Measurements from ENCODE around the gene NHEJ1.

NHEJ1 gene

GRCh38 chr2:219045937-219046550, 114.6 kb downstream of the NHEJ1 start:
- no peak overlapping the region for H4K8ac ChIP-seq (ENCODE audit: low read depth, low read length)
- H3K9ac ChIP-seq (ENCODE audit: low read length), result no peak overlapping the region
- no peak overlapping the region for H4K12ac ChIP-seq (ENCODE audit: low read depth, low read length)
- no peak overlapping the region for H3K18ac ChIP-seq (ENCODE audit: low read length)
- H3K36me3 ChIP-seq (ENCODE audit: control insufficient read depth in 1 of 2, insufficient read depth in 2 of 2, low read length in 2 of 2), result no peaks in the 10 kb centered on the region
- no peak overlapping the region for H2BK12ac ChIP-seq (ENCODE audit: low read length)
- WGBS (ENCODE audit: extremely low coverage, insufficient coverage, insufficient read length), result no CpG with 5 or more reads among the region's 6 CpGs
- no peaks in the 10 kb centered on the region for H3K79me2 ChIP-seq (ENCODE audit: control insufficient read depth, insufficient read depth, low read length, poor library complexity)
- no peak overlapping the region for H3K4me3 ChIP-seq (ENCODE audit: low read depth, low read length)
- H2BK5ac ChIP-seq (ENCODE audit: low read depth, low read length, poor library complexity), result no peak overlapping the region
- no peak overlapping the region for H2BK120ac ChIP-seq (ENCODE audit: insufficient read depth, low read length, poor library complexity)
- H3K23ac ChIP-seq (ENCODE audit: low read length), result no peak overlapping the region
- peaks cover 0 to 2% of the 10 kb centered on the region in 2 experiments for H3K4me1 ChIP-seq (ENCODE audit: control insufficient read depth in 1 of 2, insufficient read depth in 2 of 2, low read length in 2 of 2)
- no peak overlapping the region for H2AK5ac ChIP-seq (ENCODE audit: low read length)
- H3K27me3 ChIP-seq (ENCODE audit: insufficient read depth, low read length), result peaks cover 12% of the 10 kb centered on the region
- no peak overlapping the region for H3K4ac ChIP-seq (ENCODE audit: low read depth, low read length)
- H3K14ac ChIP-seq (ENCODE audit: low read length), result no peak overlapping the region
- peak; percentile 10 to 56 for DNase-seq
- no peaks in the 10 kb centered on the region for H3K9me3 ChIP-seq (ENCODE audit: insufficient read depth, low read depth, low read length)
- H3K79me1 ChIP-seq (ENCODE audit: low read length), result no peaks in the 10 kb centered on the region
- no peak overlapping the region for H2AFZ ChIP-seq (ENCODE audit: insufficient read depth, low read length, poor library complexity)
- H3K4me2 ChIP-seq (ENCODE audit: low read length), result no peak overlapping the region
- no peak overlapping the region for H4K91ac ChIP-seq (ENCODE audit: low read depth, low read length)
- no peak overlapping the region for H3K27ac ChIP-seq (ENCODE audit: low read depth, low read length)

GRCh38 chr2:219042750-219043149, 117.9 kb downstream of the NHEJ1 start:
- H3K36me3 ChIP-seq (ENCODE audit: control insufficient read depth in 1 of 2, insufficient read depth in 2 of 2, low read length in 2 of 2), result no peaks in the 10 kb centered on the region
- H2BK120ac ChIP-seq (ENCODE audit: insufficient read depth, low read length, poor library complexity), result no peak overlapping the region
- no peak overlapping the region for H3K4ac ChIP-seq (ENCODE audit: low read depth, low read length)
- H2AFZ ChIP-seq (ENCODE audit: insufficient read depth, low read length, poor library complexity), result no peak overlapping the region
- no peaks in the 10 kb centered on the region for H3K79me2 ChIP-seq (ENCODE audit: control insufficient read depth, insufficient read depth, low read length, poor library complexity)
- peaks cover 9% of the 10 kb centered on the region for H3K27me3 ChIP-seq (ENCODE audit: insufficient read depth, low read length)
- H4K91ac ChIP-seq (ENCODE audit: low read depth, low read length), result no peak overlapping the region
- H3K9me3 ChIP-seq (ENCODE audit: insufficient read depth, low read depth, low read length), result no peaks in the 10 kb centered on the region
- H4K12ac ChIP-seq (ENCODE audit: low read depth, low read length), result no peak overlapping the region
- no peak overlapping the region for H3K23ac ChIP-seq (ENCODE audit: low read length)
- WGBS (ENCODE audit: extremely low coverage, insufficient coverage, insufficient read length), result no CpG with 5 or more reads among the region's 2 CpGs
- no peak overlapping the region for H3K9ac ChIP-seq (ENCODE audit: low read length)
- H4K8ac ChIP-seq (ENCODE audit: low read depth, low read length), result no peak overlapping the region
- no peak overlapping the region for H3K18ac ChIP-seq (ENCODE audit: low read length)
- H3K27ac ChIP-seq (ENCODE audit: low read depth, low read length), result no peak overlapping the region
- DNase-seq, result no peak
- H3K4me3 ChIP-seq (ENCODE audit: low read depth, low read length), result no peak overlapping the region
- no peak overlapping the region for H2BK5ac ChIP-seq (ENCODE audit: low read depth, low read length, poor library complexity)
- H3K79me1 ChIP-seq (ENCODE audit: low read length), result no peaks in the 10 kb centered on the region
- H3K4me1 ChIP-seq (ENCODE audit: control insufficient read depth in 1 of 2, insufficient read depth in 2 of 2, low read length in 2 of 2), result peaks cover 0 to 2% of the 10 kb centered on the region in 2 experiments
- no peak overlapping the region for H2AK5ac ChIP-seq (ENCODE audit: low read length)
- no peak overlapping the region for H2BK12ac ChIP-seq (ENCODE audit: low read length)
- no peak overlapping the region for H3K14ac ChIP-seq (ENCODE audit: low read length)
- no peak overlapping the region for H3K4me2 ChIP-seq (ENCODE audit: low read length)

- Histone ChIP-seq H2BK12ac (ENCODE audit: low read length) (no peak overlapping the region), H3K18ac (ENCODE audit: low read length) (no peak overlapping the region), H3K9ac (ENCODE audit: low read length) (no peak overlapping the region), H3K27me3 (ENCODE audit: insufficient read depth, low read length) (peaks cover 9% of the 10 kb centered on the region), H3K79me2 (ENCODE audit: control insufficient read depth, insufficient read depth, low read length, poor library complexity) (no peaks in the 10 kb centered on the region), H3K4me1 (ENCODE audit: control insufficient read depth in 1 of 2, insufficient read depth in 2 of 2, low read length in 2 of 2) (peaks cover 0 to 2% of the 10 kb centered on the region in 2 experiments), H3K4me2 (ENCODE audit: low read length) (no peak overlapping the region), H4K8ac (ENCODE audit: low read depth, low read length) (no peak overlapping the region), H3K4ac (ENCODE audit: low read depth, low read length) (no peak overlapping the region), H2AFZ (ENCODE audit: insufficient read depth, low read length, poor library complexity) (no peak overlapping the region), H4K91ac (ENCODE audit: low read depth, low read length) (no peak overlapping the region), H3K27ac (ENCODE audit: low read depth, low read length) (no peak overlapping the region), H3K14ac (ENCODE audit: low read length) (no peak overlapping the region), H3K36me3 (ENCODE audit: control insufficient read depth in 1 of 2, insufficient read depth in 2 of 2, low read length in 2 of 2) (no peaks in the 10 kb centered on the region), H2BK5ac (ENCODE audit: low read depth, low read length, poor library complexity) (no peak overlapping the region), H3K79me1 (ENCODE audit: low read length) (no peaks in the 10 kb centered on the region), H2BK120ac (ENCODE audit: insufficient read depth, low read length, poor library complexity) (no peak overlapping the region), H3K4me3 (ENCODE audit: low read depth, low read length) (no peak overlapping the region), H3K23ac (ENCODE audit: low read length) (no peak overlapping the region), H3K9me3 (ENCODE audit: insufficient read depth, low read depth, low read length) (no peaks in the 10 kb centered on the region), H2AK5ac (ENCODE audit: low read length) (no peak overlapping the region), H4K12ac (ENCODE audit: low read depth, low read length) (no peak overlapping the region)
- WGBS (ENCODE audit: extremely low coverage, insufficient coverage, insufficient read length), result no CpG with 5 or more reads among the region's 4 CpGs
- no peak for DNase-seq
Measured at GRCh38 chr2:219042157-219042556, 118.5 kb downstream of the NHEJ1 start.

- no peak within 1 kb of the TSS for H4K91ac ChIP-seq (ENCODE audit: low read depth, low read length)
- H3K18ac ChIP-seq (ENCODE audit: low read length), result no peak within 1 kb of the TSS
- H3K9ac ChIP-seq (ENCODE audit: low read length), result no peak within 1 kb of the TSS
- H4K12ac ChIP-seq (ENCODE audit: low read depth, low read length), result no peak within 1 kb of the TSS
- H2BK12ac ChIP-seq (ENCODE audit: low read length), result no peak within 1 kb of the TSS
- no peaks in the 10 kb centered on the region for H3K36me3 ChIP-seq (ENCODE audit: control insufficient read depth in 1 of 2, insufficient read depth in 2 of 2, low read length in 2 of 2)
- no peak within 1 kb of the TSS for H3K23ac ChIP-seq (ENCODE audit: low read length)
- H3K14ac ChIP-seq (ENCODE audit: low read length), result no peak within 1 kb of the TSS
- H3K4me1 ChIP-seq (ENCODE audit: control insufficient read depth in 1 of 2, insufficient read depth in 2 of 2, low read length in 2 of 2), result peaks cover 0 to 2% of the 10 kb centered on the region in 2 experiments
- H2BK120ac ChIP-seq (ENCODE audit: insufficient read depth, low read length, poor library complexity), result no peak within 1 kb of the TSS
- no peak within 1 kb of the TSS for H3K27ac ChIP-seq (ENCODE audit: low read depth, low read length)
- no peak within 1 kb of the TSS for H2AK5ac ChIP-seq (ENCODE audit: low read length)
- no peaks in the 10 kb centered on the region for H3K9me3 ChIP-seq (ENCODE audit: insufficient read depth, low read depth, low read length)
- H3K4me2 ChIP-seq (ENCODE audit: low read length), result peak within 1 kb of the TSS; percentile 57
- H3K4me3 ChIP-seq (ENCODE audit: low read depth, low read length), result no peak within 1 kb of the TSS
- H2AFZ ChIP-seq (ENCODE audit: insufficient read depth, low read length, poor library complexity), result peak within 1 kb of the TSS; percentile 61
- H3K79me1 ChIP-seq (ENCODE audit: low read length), result no peaks in the 10 kb centered on the region
- H3K27me3 ChIP-seq (ENCODE audit: insufficient read depth, low read length), result peaks cover 9% of the 10 kb centered on the region
- no peak for DNase-seq
- no peak within 1 kb of the TSS for H4K8ac ChIP-seq (ENCODE audit: low read depth, low read length)
- WGBS (ENCODE audit: extremely low coverage, insufficient coverage, insufficient read length), result no CpG with 5 or more reads among the region's 21 CpGs
- H3K4ac ChIP-seq (ENCODE audit: low read depth, low read length), result no peak within 1 kb of the TSS
- no peak within 1 kb of the TSS for H2BK5ac ChIP-seq (ENCODE audit: low read depth, low read length, poor library complexity)
- no peaks in the 10 kb centered on the region for H3K79me2 ChIP-seq (ENCODE audit: control insufficient read depth, insufficient read depth, low read length, poor library complexity)
Measured at GRCh38 chr2:219041252-219041651, 119.4 kb downstream of the NHEJ1 start, which contains the start of gene CFAP65. TSS of gene CFAP65 (minus strand) at chr2:219041516. CDS start at chr2:219039048, 2,468 bp downstream.

All from trophoblast cell (in vitro differentiated cells and primary cell).